OCI-LY1 (cell line): ENCODE results near the gene USP13.

Source experiments
- CTCF ChIP-seq: fragments of 200-600 bp; sonication (generic), shearing (Covaris generic); IDR thresholded peaks from 2 replicates; pipeline ENCODE4 v1.5.1; 2017; ENCODE audit warnings: mild to moderate bottlenecking, antibody characterized with exemption, low read length, moderate library complexity, mixed read lengths
- EZH2 ChIP-seq: fragments of 200-600 bp; sonication (generic), shearing (Covaris generic); IDR thresholded peaks from 2 replicates; pipeline ENCODE4 v1.8.0; 2017; ENCODE audit warnings: borderline replicate concordance, mixed run types, mild to moderate bottlenecking, antibody characterized with exemption, low read length, moderate library complexity, mixed read lengths

DNA sequence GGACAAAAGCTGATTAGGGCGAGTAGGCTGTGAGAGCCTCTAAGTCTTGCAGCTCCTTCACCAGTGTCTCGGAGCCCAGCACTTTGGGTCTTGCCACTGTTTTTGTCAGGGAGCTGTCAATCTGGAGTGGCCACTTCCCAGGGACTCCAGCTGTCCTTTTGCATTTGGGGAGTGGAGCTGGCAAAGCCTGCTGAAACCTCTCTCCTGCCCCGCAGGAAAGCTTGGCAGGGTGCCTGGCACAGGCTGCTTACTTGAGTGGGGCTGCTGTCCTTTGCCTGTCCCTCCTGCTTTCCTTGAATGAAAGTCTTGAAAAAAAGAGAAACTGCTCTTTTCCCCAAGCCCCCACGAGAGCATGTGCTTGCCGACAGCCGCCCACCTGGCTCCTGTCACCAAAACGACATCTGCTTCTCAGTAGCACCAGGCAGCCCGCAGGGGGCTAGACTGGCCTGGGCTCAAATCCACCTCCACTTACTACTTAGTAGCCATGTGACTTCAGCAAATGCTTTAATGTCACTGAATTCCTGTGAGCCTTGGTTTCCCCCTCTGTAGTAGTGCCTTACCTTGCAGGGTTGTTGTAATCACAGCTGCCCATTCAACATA lies 13.7 kb downstream of the USP13 start:
- TF ChIP-seq CTCF (no peak), EZH2 (no peak)
